Measurements from ENCODE around the gene ENTPD5.
"Not testable (repeated sequence)": the region's sequence is repeated elsewhere in the genome, so short reads cannot be mapped to it uniquely, and the experiment has no call there.

Gene ENTPD5

GRCh38 chr14:73998726-73999125 is 20.4 kb downstream of the ENTPD5 start:
- DNase-seq, result no peak

GRCh38 chr14:73997944-73998447 is 21.1 kb downstream of the ENTPD5 start:
- no peak for DNase-seq

GRCh38 chr14:73997108-73997943 is 21.8 kb downstream of the ENTPD5 start:
- no peak for DNase-seq

GRCh38 chr14:73996731-73997107 is 22.4 kb downstream of the ENTPD5 start:
- no peak for DNase-seq

GRCh38 chr14:73995977-73996378 is 23.1 kb downstream of the ENTPD5 start:
- no peak for DNase-seq

- DNase-seq, result not testable (repeated sequence)
Measured at GRCh38 chr14:73994926-73995325, 24.2 kb downstream of the ENTPD5 start.

- no peak for DNase-seq
Measured at GRCh38 chr14:73991092-73991491, 28.0 kb downstream of the ENTPD5 start.

GRCh38 chr14:73988656-73989055 is 30.4 kb downstream of the ENTPD5 start:
- DNase-seq, result not testable (repeated sequence)

GRCh38 chr14:73988065-73988464 is 31.0 kb downstream of the ENTPD5 start:
- DNase-seq, result no peak

GRCh38 chr14:73977896-73978295 is 41.2 kb downstream of the ENTPD5 start:
- DNase-seq, result no peak

- no peak for DNase-seq
Measured at GRCh38 chr14:73976125-73976524, 43.0 kb downstream of the ENTPD5 start.

- DNase-seq, result peak; percentile 8
Measured at GRCh38 chr14:73973497-73973896, 45.6 kb downstream of the ENTPD5 start.

GRCh38 chr14:73968885-73969284 is 50.2 kb downstream of the ENTPD5 start:
- no peak for DNase-seq

GRCh38 chr14:73965216-73965615 is 53.9 kb downstream of the ENTPD5 start:
- DNase-seq, result no peak

- DNase-seq, result no peak
Measured at GRCh38 chr14:73961192-73961591, 57.9 kb downstream of the ENTPD5 start.

GRCh38 chr14:73958591-73958990 is 60.5 kb downstream of the ENTPD5 start:
- DNase-seq, result no peak

- DNase-seq, result no peak
Measured at GRCh38 chr14:73955674-73956073, 63.4 kb downstream of the ENTPD5 start.

- no peak for DNase-seq
Measured at GRCh38 chr14:73953731-73954130, 65.4 kb downstream of the ENTPD5 start.

- peak; percentile 99 for DNase-seq
Measured at GRCh38 chr14:73949752-73950734, 69.0 kb downstream of the ENTPD5 start, which contains the start of the genes COQ6 and FAM161B. Gene COQ6, plus strand, starts transcription at chr14:73950302. Its CDS starts 31 bp downstream, at chr14:73950333. Gene FAM161B, minus strand, starts transcription at chr14:73950094. Its CDS starts 68 bp downstream, at chr14:73950026.

- no peak for DNase-seq
Measured at GRCh38 chr14:73945159-73945670, 73.9 kb downstream of the ENTPD5 start.

- DNase-seq, result no peak
Measured at GRCh38 chr14:73944432-73945158, 74.5 kb downstream of the ENTPD5 start.

- DNase-seq, result no peak
Measured at GRCh38 chr14:73943083-73943482, 76.0 kb downstream of the ENTPD5 start.

Measured in DMS79 (cell line).